GM12878 (cell line): ENCODE results near the gene FCHSD2. TPM values are rescaled to one million over a fixed set of nuclear protein-coding genes. Genes with fewer than 3 reads are reported as not detected.

Experiments used
- ATAC-seq: fragments of 200-7000 bp; cut with Tn5 transposase; 3 replicates; pipeline ENCODE4 v1.9.1; 2020; ENCODE audit warnings: mild to moderate bottlenecking, moderate library complexity
- BruUV-seq: library from RNA; stranded (reverse); fragments of 400-500 nt; replicated peaks from 2 replicates; lab custom pipeline; 2021; lab: Mats Ljungman, UMichigan
- CTCF ChIA-PET: fragments of 300-600 bp; sonication (Branson Sonifier 250); formaldehyde crosslinking; extraction: SDS; loops from one replicate; lab custom pipeline; 2021; ENCODE audit warnings: inconsistent platforms; lab: Yijun Ruan, JAX
- POLR2A ChIA-PET: fragments of 350-600 bp; formaldehyde crosslinking; extraction: SDS; loops from one replicate; lab custom pipeline; 2021; ENCODE audit warnings: inconsistent platforms; lab: Charles Lee
- RAD21 ChIA-PET: fragments of 300-600 bp; sonication (Branson Sonifier 250); formaldehyde crosslinking; loops from one replicate; lab custom pipeline; 2023; ENCODE audit warnings: antibody characterized with exemption; ENCODE audit not compliant: unreplicated experiment; lab: Charles Lee
- SMC1A ChIA-PET: fragments of 300-600 bp; sonication (Branson Sonifier 250); formaldehyde crosslinking; loops from one replicate; lab custom pipeline; 2023; ENCODE audit not compliant: unreplicated experiment, uncharacterized antibody; lab: Charles Lee
- DNase-seq: peaks from one replicate; pipeline ENCODE4 v3.0.0-alpha.2; 2011; ENCODE audit warnings: low read depth, low spot score
- FAIRE-seq: peaks from 3 replicates; lab custom pipeline; 2011; peaks lifted over from hg19 to GRCh38; lab: Jason Lieb, UNC
- H2AFZ ChIP-seq: 2 replicates; pipeline ENCODE4 v1.6.0; 2011; ENCODE audit warnings: low read depth, low read length, control low read depth; ENCODE audit not compliant: control insufficient read depth
- H3K27ac ChIP-seq: 2 replicates; pipeline ENCODE4 v1.5.1; 2011; ENCODE audit warnings: control low read depth; ENCODE audit not compliant: control insufficient read depth, insufficient read depth
- H3K27me3 ChIP-seq, 2 experiments: replicated peaks in 1 of 2; 2 replicates each; pipeline versions ENCODE4 v1.6.0 to v1.6.1; 2011; ENCODE audit warnings: low read length in 1 of 2; ENCODE audit not compliant: control insufficient read depth in 2 of 2, insufficient read depth in 2 of 2
- H3K36me3 ChIP-seq, 2 experiments: 2 replicates each; pipeline ENCODE4 v1.5.1; 2011; ENCODE audit warnings: low read length in 1 of 2; ENCODE audit not compliant: control insufficient read depth in 2 of 2, insufficient read depth in 2 of 2
- H3K4me1 ChIP-seq: 2 replicates; pipeline ENCODE4 v1.6.1; 2011; ENCODE audit warnings: mild to moderate bottlenecking, low read length, moderate library complexity, mixed read lengths; ENCODE audit not compliant: control insufficient read depth, insufficient read depth
- H3K4me2 ChIP-seq: 2 replicates; pipeline ENCODE4 v1.6.0; 2011; ENCODE audit warnings: control low read depth; ENCODE audit not compliant: control insufficient read depth, insufficient read depth
- H3K4me3 ChIP-seq: fragments of 200-600 bp; sonication (generic); 2 replicates; pipeline ENCODE4 v1.5.1; 2016
- H3K79me2 ChIP-seq: 2 replicates; pipeline ENCODE4 v1.6.0; 2011; ENCODE audit warnings: low read length; ENCODE audit not compliant: control insufficient read depth, insufficient read depth
- H3K9ac ChIP-seq: 2 replicates; pipeline ENCODE4 v1.8.0; 2011; ENCODE audit warnings: low read length, control low read depth, mixed read lengths; ENCODE audit not compliant: control insufficient read depth, insufficient read depth
- H3K9me3 ChIP-seq: replicated peaks from 3 replicates; pipeline ENCODE4 v1.5.1; 2011; ENCODE audit warnings: mild to moderate bottlenecking, low read length; ENCODE audit not compliant: control insufficient read depth, insufficient read depth
- H4K20me1 ChIP-seq: 2 replicates; pipeline ENCODE4 v1.6.0; 2011; ENCODE audit not compliant: control insufficient read depth, insufficient read depth
- FOXM1 ChIP-seq: IDR thresholded peaks from 2 replicates; pipeline ENCODE4 v1.6.1; 2012; ENCODE audit warnings: low read depth, mild to moderate bottlenecking, inconsistent platforms, low read length, moderate library complexity
- IKZF2 ChIP-seq, 2 experiments: fragments of 450-650 bp; IDR thresholded peaks; 2 replicates each; pipeline ENCODE4 v1.6.1; 2017; ENCODE audit warnings: mild to moderate bottlenecking in 2 of 2, moderate library complexity in 2 of 2
- MEF2A ChIP-seq: IDR thresholded peaks from 2 replicates; pipeline ENCODE4 v1.6.1; 2011; ENCODE audit warnings: low read depth, mild to moderate bottlenecking, low read length, moderate library complexity; ENCODE audit not compliant: insufficient read depth
- NBN ChIP-seq: fragments of 450-650 bp; IDR thresholded peaks from 2 replicates; pipeline ENCODE4 v1.6.1; 2016
- TBL1XR1 ChIP-seq: IDR thresholded peaks from 2 replicates; pipeline ENCODE4 v1.6.1; 2012; ENCODE audit warnings: low read depth, low read length, improper control_type of control experiment
- whole genome bisulfite sequencing: methylation state at CpG from one replicate; pipeline ENCODE4 v1.1.6; 2016; ENCODE audit warnings: low lambda C conversion rate; ENCODE audit not compliant: insufficient replicate concordance, insufficient coverage; ENCODE audit errors: missing lambda C conversion rate; 5-methylcytosine and 5-hydroxymethylcytosine counted together
- in situ Hi-C: fragments of 300-500 bp; cut with MboI; formaldehyde crosslinking; loops from 9 replicates; pipeline ENCODE4 v1.14.3; 2018; ENCODE audit warnings: mixed read lengths
- intact Hi-C: fragments of 100-400 bp; cut with micrococcal nuclease; formaldehyde crosslinking; loops from one replicate; pipeline ENCODE4 v1.14.2; 2022; ENCODE audit not compliant: unreplicated experiment
- polyA plus RNA-seq, 11 experiments: library from polyadenylated mRNA; depleted of rRNA in 4 of 11; unstranded in 6 of 11; stranded (reverse) in 5 of 11; fragments of >200 nt; fragmentation: Nextera tagmentation in 4 of 11; fragmentation: Illumina TruSeq in 1 of 11; extraction: Ambion mirVana in 4 of 11; extraction: Trizol in 1 of 11; gene quantifications; 1 replicate in 1 of 11; 2 replicates in 10 of 11; pipeline versions ENCODE4 v1.2.1 to v1.2.3, GENCODE V29; 2011 to 2016; ENCODE audit warnings: inconsistent platforms in 2 of 11, missing spikeins in 2 of 11, low read depth in 1 of 11
- total RNA-seq, 4 experiments: library from RNA; depleted of rRNA in 3 of 4; stranded (reverse); fragments of >200 nt in 3 of 4; fragmentation: Illumina TruSeq in 1 of 4; extraction: Trizol in 1 of 4; gene quantifications; 2 replicates each; pipeline versions ENCODE4 v1.2.1 to v1.2.3, GENCODE V29; 2013 to 2021
- TF ChIP-seq, protein P1 (sequence below): IDR thresholded peaks from 2 replicates; pipeline ENCODE4 v1.6.1; 2012; ENCODE audit warnings: low read depth, low read length, improper control_type of control experiment
- TF ChIP-seq, protein P2 (sequence below): IDR thresholded peaks from 2 replicates; pipeline ENCODE4 v1.6.1; 2012; ENCODE audit warnings: mild to moderate bottlenecking, low read depth, low read length
- TF ChIP-seq, protein P3 (sequence below): fragments of 450-650 bp; IDR thresholded peaks from 2 replicates; pipeline ENCODE4 v1.6.1; 2017; ENCODE audit warnings: mild to moderate bottlenecking, moderate library complexity

FCHSD2 gene
- total and polyA plus RNA-seq, 10 of the 15 experiments (the other 5 are each of a cell fraction or from before 2014, with no cell fraction given), result 13.2 to 89.8 (median 47.8) TPM

DNA sequence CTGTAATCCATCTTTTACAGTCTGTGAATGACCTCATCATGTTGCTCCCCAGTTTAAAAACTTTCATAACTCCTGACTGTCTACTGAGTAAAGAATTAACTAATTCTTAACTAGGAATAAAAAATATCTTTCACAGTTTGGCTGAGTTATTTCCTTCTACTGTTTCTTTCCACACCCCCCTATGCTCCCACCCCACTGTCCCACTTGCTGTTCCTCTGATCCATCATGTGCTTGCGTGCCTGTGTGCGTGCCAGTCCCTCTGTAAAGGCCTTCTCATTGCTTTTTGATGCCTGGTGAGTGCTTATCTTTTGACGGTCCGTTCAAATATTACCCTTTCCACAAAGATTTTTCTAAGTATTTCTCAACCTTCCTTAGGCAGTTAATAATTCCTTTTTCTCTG, 272.3 kb downstream of the FCHSD2 start (continued):
- TF ChIP-seq, protein P1, sequence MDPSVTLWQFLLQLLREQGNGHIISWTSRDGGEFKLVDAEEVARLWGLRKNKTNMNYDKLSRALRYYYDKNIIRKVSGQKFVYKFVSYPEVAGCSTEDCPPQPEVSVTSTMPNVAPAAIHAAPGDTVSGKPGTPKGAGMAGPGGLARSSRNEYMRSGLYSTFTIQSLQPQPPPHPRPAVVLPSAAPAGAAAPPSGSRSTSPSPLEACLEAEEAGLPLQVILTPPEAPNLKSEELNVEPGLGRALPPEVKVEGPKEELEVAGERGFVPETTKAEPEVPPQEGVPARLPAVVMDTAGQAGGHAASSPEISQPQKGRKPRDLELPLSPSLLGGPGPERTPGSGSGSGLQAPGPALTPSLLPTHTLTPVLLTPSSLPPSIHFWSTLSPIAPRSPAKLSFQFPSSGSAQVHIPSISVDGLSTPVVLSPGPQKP, result no peak
- TF ChIP-seq IKZF2 (IDR thresholded peaks at IDR 0.05) (no peak), TBL1XR1 (no peak)

DNA sequence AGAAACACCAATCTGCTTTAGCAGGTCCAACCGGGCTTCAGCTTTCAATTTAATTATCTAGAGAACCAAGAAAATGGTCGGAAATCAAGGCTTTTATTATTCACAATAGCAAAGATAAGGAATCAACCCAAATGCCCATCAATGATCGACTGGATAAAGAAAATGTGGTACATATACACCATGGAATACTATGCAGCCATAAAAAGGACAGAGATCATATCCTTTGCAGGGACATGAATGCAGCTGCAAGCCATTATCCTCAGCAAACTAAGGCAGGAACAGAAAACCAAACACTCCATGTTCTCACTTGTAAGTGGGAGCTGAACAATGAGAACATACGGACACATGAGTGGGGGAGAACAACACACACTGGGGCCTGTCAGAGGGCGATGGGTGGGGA, 274.1 kb downstream of the FCHSD2 start:
- intact Hi-C loops, result no loop called here
- H3K27me3 ChIP-seq, result no peaks in the 10 kb centered on the region
- ATAC-seq, result no peak
- no peak overlapping the region for H3K9ac ChIP-seq
- DNase-seq, result no peak
- no peak overlapping the region for H3K4me3 ChIP-seq
- POLR2A ChIA-PET, result interaction anchor here (0.6 kb wide), 1 partner anchor 239 kb away, joined by 3 read pairs; no protein-coding TSS in a partner anchor
- no peaks in the 10 kb centered on the region for H3K79me2 ChIP-seq
- H2AFZ ChIP-seq, result no peak overlapping the region
- TF ChIP-seq, protein P2, sequence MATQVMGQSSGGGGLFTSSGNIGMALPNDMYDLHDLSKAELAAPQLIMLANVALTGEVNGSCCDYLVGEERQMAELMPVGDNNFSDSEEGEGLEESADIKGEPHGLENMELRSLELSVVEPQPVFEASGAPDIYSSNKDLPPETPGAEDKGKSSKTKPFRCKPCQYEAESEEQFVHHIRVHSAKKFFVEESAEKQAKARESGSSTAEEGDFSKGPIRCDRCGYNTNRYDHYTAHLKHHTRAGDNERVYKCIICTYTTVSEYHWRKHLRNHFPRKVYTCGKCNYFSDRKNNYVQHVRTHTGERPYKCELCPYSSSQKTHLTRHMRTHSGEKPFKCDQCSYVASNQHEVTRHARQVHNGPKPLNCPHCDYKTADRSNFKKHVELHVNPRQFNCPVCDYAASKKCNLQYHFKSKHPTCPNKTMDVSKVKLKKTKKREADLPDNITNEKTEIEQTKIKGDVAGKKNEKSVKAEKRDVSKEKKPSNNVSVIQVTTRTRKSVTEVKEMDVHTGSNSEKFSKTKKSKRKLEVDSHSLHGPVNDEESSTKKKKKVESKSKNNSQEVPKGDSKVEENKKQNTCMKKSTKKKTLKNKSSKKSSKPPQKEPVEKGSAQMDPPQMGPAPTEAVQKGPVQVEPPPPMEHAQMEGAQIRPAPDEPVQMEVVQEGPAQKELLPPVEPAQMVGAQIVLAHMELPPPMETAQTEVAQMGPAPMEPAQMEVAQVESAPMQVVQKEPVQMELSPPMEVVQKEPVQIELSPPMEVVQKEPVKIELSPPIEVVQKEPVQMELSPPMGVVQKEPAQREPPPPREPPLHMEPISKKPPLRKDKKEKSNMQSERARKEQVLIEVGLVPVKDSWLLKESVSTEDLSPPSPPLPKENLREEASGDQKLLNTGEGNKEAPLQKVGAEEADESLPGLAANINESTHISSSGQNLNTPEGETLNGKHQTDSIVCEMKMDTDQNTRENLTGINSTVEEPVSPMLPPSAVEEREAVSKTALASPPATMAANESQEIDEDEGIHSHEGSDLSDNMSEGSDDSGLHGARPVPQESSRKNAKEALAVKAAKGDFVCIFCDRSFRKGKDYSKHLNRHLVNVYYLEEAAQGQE, result no peak
- no peak for TF ChIP-seq MEF2A
- no peak for TF ChIP-seq NBN
- no peak for TF ChIP-seq FOXM1
- TF ChIP-seq, protein P3, sequence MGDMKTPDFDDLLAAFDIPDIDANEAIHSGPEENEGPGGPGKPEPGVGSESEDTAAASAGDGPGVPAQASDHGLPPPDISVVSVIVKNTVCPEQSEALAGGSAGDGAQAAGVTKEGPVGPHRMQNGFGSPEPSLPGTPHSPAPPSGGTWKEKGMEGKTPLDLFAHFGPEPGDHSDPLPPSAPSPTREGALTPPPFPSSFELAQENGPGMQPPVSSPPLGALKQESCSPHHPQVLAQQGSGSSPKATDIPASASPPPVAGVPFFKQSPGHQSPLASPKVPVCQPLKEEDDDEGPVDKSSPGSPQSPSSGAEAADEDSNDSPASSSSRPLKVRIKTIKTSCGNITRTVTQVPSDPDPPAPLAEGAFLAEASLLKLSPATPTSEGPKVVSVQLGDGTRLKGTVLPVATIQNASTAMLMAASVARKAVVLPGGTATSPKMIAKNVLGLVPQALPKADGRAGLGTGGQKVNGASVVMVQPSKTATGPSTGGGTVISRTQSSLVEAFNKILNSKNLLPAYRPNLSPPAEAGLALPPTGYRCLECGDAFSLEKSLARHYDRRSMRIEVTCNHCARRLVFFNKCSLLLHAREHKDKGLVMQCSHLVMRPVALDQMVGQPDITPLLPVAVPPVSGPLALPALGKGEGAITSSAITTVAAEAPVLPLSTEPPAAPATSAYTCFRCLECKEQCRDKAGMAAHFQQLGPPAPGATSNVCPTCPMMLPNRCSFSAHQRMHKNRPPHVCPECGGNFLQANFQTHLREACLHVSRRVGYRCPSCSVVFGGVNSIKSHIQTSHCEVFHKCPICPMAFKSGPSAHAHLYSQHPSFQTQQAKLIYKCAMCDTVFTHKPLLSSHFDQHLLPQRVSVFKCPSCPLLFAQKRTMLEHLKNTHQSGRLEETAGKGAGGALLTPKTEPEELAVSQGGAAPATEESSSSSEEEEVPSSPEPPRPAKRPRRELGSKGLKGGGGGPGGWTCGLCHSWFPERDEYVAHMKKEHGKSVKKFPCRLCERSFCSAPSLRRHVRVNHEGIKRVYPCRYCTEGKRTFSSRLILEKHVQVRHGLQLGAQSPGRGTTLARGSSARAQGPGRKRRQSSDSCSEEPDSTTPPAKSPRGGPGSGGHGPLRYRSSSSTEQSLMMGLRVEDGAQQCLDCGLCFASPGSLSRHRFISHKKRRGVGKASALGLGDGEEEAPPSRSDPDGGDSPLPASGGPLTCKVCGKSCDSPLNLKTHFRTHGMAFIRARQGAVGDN, result no peak
- peaks cover 1 to 15% of the 10 kb centered on the region in 2 experiments for H3K36me3 ChIP-seq
- SMC1A ChIA-PET, result interaction anchor here (1.0 kb wide), 1 partner anchor 18 kb away, joined by 3 read pairs; no protein-coding TSS in a partner anchor
- in situ Hi-C loops, result no loop called here
- CTCF ChIA-PET, result interaction anchor here (1.0 kb wide), 1 partner anchor 11 kb away, joined by 3 read pairs; no protein-coding TSS in a partner anchor
- no peak for FAIRE-seq
- RAD21 ChIA-PET, result no interaction called here
- no peaks in the 10 kb centered on the region for H3K4me1 ChIP-seq
- no peaks in the 10 kb centered on the region for H3K9me3 ChIP-seq
- no peaks in the 10 kb centered on the region for H4K20me1 ChIP-seq
- no peak overlapping the region for H3K27ac ChIP-seq
- WGBS, result 90% methylated on average over 5 of the region's 5 CpGs
- H3K4me2 ChIP-seq, result no peak overlapping the region
- BruUV-seq, result no TSS peak
